ENCODE data around the gene SCN5A. TPM values are rescaled to one million over a fixed set of nuclear protein-coding genes. Genes with fewer than 3 reads are reported as not detected.

Gene SCN5A
- total and polyA plus RNA-seq, 2 donors (not counting 1 experiment from before 2014, with no cell fraction given), result 0.20 to 0.37 TPM

DNA sequence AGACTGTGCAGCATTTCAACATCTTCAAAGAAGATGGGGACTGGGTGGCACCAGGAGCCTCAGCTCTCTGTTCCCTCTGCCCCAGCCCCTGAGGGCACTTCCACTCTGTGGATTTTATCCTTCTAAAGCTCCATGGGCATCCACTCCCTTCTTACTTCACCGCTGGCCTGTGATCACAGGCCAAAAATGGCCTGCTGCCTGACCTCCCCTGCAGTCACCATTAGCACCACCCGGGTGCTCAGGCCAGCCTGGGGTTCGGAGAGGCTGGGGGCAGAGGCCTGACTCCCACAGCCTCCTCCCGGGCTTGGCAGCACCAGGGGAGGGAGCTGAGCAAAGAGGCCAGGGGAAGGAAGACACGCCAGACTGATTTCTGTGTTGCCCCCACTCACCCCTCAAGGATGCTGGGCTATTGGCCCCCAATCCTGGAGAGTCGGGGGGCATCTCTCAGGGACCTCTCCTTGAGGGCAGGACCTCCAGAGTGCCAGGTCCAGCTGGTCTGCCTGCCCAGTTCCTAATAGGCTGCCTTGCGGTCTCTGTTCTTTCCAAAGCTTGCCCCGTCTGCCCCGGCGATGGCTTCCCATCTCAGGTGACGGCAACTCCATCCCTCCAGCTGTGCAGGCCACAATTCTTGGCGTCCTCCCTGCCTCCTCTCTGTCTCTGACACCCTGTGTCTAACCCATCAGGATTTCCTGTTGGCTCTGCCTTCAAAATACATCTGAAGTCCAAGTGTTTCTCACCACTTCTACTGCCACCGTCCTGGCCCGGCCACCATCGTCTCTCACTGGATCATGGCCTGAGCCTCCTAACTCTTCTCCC lies 86.2 kb downstream of the SCN5A start:
- no peak overlapping the region for H3K4me3 ChIP-seq (ENCODE audit: control extremely low read depth in 1 of 5, extremely low read depth in 1 of 5, insufficient read depth in 1 of 5, low read depth in 2 of 5, low read length in 4 of 5)
- intact Hi-C loops (cut with micrococcal nuclease), result no loop called here
- 89% methylated on average over 14 of the region's 15 CpGs for WGBS (ENCODE audit: insufficient coverage)
- no peak overlapping the region for H3K9ac ChIP-seq (ENCODE audit: low read length)
- no peak overlapping the region for H2AFZ ChIP-seq (ENCODE audit: insufficient read depth, low read depth, low read length, poor library complexity, severe bottlenecking)
- H3K9me3 ChIP-seq (ENCODE audit: control extremely low read depth in 1 of 3, control insufficient read depth in 2 of 3, insufficient read depth in 1 of 3, low read length in 2 of 3), result no peaks in the 10 kb centered on the region
- Mint-ChIP-seq H3K27ac (no peak overlapping the region), H3K9me3 (ENCODE audit: insufficient read depth) (no peaks in the 10 kb centered on the region), H3K4me3 (no peak overlapping the region), H3K27me3 (peaks cover 4% of the 10 kb centered on the region), H3K4me1 (no peaks in the 10 kb centered on the region)
- no peak for ATAC-seq (ENCODE audit: low read depth)
- ChIA-PET POLR2A (no interaction called here), CTCF (no interaction called here)
- no peak for TF ChIP-seq EZH2 (IDR thresholded peaks at IDR 0.05; ENCODE audit: borderline replicate concordance, insufficient read depth, low read depth, low read length, poor library complexity, severe bottlenecking)
- TF ChIP-seq, protein P1, sequence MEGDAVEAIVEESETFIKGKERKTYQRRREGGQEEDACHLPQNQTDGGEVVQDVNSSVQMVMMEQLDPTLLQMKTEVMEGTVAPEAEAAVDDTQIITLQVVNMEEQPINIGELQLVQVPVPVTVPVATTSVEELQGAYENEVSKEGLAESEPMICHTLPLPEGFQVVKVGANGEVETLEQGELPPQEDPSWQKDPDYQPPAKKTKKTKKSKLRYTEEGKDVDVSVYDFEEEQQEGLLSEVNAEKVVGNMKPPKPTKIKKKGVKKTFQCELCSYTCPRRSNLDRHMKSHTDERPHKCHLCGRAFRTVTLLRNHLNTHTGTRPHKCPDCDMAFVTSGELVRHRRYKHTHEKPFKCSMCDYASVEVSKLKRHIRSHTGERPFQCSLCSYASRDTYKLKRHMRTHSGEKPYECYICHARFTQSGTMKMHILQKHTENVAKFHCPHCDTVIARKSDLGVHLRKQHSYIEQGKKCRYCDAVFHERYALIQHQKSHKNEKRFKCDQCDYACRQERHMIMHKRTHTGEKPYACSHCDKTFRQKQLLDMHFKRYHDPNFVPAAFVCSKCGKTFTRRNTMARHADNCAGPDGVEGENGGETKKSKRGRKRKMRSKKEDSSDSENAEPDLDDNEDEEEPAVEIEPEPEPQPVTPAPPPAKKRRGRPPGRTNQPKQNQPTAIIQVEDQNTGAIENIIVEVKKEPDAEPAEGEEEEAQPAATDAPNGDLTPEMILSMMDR (IDR thresholded peaks at IDR 0.05), result no peak
- no peaks in the 10 kb centered on the region for H3K36me3 ChIP-seq (replicated peaks in 1 of 2; ENCODE audit: control extremely low read depth in 1 of 2, control insufficient read depth in 1 of 2, extremely low read depth in 1 of 2, insufficient read depth in 2 of 2, low read length in 1 of 2)
- no peaks in the 10 kb centered on the region for H3K4me1 ChIP-seq (ENCODE audit: control insufficient read depth in 2 of 2, insufficient read depth in 2 of 2, low read length in 2 of 2)
- no peaks in the 10 kb centered on the region for H4K20me1 ChIP-seq (ENCODE audit: control insufficient read depth, insufficient read depth, low read length, poor library complexity, severe bottlenecking)
- no peak overlapping the region for H3K27ac ChIP-seq (ENCODE audit: low read length in 2 of 2)
- no peak for DNase-seq
- no peaks in the 10 kb centered on the region for H3K79me2 ChIP-seq (ENCODE audit: control insufficient read depth, insufficient read depth, low read length)
- no peaks in the 10 kb centered on the region for H3K27me3 ChIP-seq (replicated peaks in 1 of 4; ENCODE audit: control extremely low read depth in 1 of 4, control insufficient read depth in 3 of 4, insufficient read depth in 4 of 4, low read length in 3 of 4)
- no peak overlapping the region for H3K4me2 ChIP-seq (replicated peaks; ENCODE audit: low read depth, low read length, poor library complexity, severe bottlenecking)

DNA sequence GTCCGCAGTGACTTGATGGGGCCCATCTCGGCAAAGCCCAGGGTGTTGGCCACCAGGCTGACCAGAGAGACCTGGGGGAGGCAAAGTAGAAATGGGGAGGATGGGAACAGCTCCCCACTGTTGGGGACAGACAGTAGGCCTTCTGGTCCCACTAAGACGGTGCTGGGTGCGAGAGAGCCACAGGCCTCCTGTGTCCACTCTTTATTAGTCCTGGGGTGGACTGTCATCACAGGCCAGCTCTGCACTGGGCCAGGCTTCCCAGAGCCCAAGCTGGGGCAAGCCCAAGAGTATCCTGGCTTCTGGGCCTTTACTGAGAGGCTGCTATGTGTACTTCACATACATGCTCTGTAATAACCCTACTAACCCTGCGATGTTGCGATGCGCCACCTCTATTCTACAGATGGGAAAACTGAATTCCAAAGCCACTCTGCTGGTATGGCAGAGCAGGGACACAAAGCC lies 87.0 kb downstream of the SCN5A start:
- Mint-ChIP-seq H3K4me1 (no peaks in the 10 kb centered on the region), H3K27me3 (peaks cover 4% of the 10 kb centered on the region), H3K4me3 (no peak overlapping the region), H3K9me3 (ENCODE audit: insufficient read depth) (no peaks in the 10 kb centered on the region), H3K27ac (no peak overlapping the region)
- TF ChIP-seq EZH2 (IDR thresholded peaks at IDR 0.05; ENCODE audit: borderline replicate concordance, insufficient read depth, low read depth, low read length, poor library complexity, severe bottlenecking), result no peak
- TF ChIP-seq, protein P1 (IDR thresholded peaks at IDR 0.05), result no peak
- no peaks in the 10 kb centered on the region for H3K9me3 ChIP-seq (ENCODE audit: control extremely low read depth in 1 of 3, control insufficient read depth in 2 of 3, insufficient read depth in 1 of 3, low read length in 2 of 3)
- H3K79me2 ChIP-seq (ENCODE audit: control insufficient read depth, insufficient read depth, low read length), result no peaks in the 10 kb centered on the region
- H3K36me3 ChIP-seq (replicated peaks in 1 of 2; ENCODE audit: control extremely low read depth in 1 of 2, control insufficient read depth in 1 of 2, extremely low read depth in 1 of 2, insufficient read depth in 2 of 2, low read length in 1 of 2), result no peaks in the 10 kb centered on the region
- H4K20me1 ChIP-seq (ENCODE audit: control insufficient read depth, insufficient read depth, low read length, poor library complexity, severe bottlenecking), result no peaks in the 10 kb centered on the region
- no peaks in the 10 kb centered on the region for H3K4me1 ChIP-seq (ENCODE audit: control insufficient read depth in 2 of 2, insufficient read depth in 2 of 2, low read length in 2 of 2)
- CTCF ChIA-PET, result no interaction called here
- POLR2A ChIA-PET, result no interaction called here
- ATAC-seq (ENCODE audit: low read depth) (no peak), DNase-seq (no peak)
- no peaks in the 10 kb centered on the region for H3K27me3 ChIP-seq (replicated peaks in 1 of 4; ENCODE audit: control extremely low read depth in 1 of 4, control insufficient read depth in 3 of 4, insufficient read depth in 4 of 4, low read length in 3 of 4)
- H3K9ac ChIP-seq (ENCODE audit: low read length), result no peak overlapping the region
- intact Hi-C loops (cut with micrococcal nuclease), result no loop called here
- H3K4me3 ChIP-seq (ENCODE audit: control extremely low read depth in 1 of 5, extremely low read depth in 1 of 5, insufficient read depth in 1 of 5, low read depth in 2 of 5, low read length in 4 of 5), result no peak overlapping the region
- no peak overlapping the region for H2AFZ ChIP-seq (ENCODE audit: insufficient read depth, low read depth, low read length, poor library complexity, severe bottlenecking)
- 90% methylated on average over 7 of the region's 7 CpGs for WGBS (ENCODE audit: insufficient coverage)
- no peak overlapping the region for H3K27ac ChIP-seq (ENCODE audit: low read length in 2 of 2)
- H3K4me2 ChIP-seq (replicated peaks; ENCODE audit: low read depth, low read length, poor library complexity, severe bottlenecking), result no peak overlapping the region
